T-helper 1 cell treated with Interleukin-12 subunit alpha and Interleukin-12 subunit beta and Interleukin-4 antibody, amounts not matched to agents 30 μg/mL and 1 μg/mL, for 36 hours (primary cell): ENCODE results near the gene ZNF24.

ENCODE experiments used
- H3K27ac Mint-ChIP-seq: one replicate; pipeline ENCODE4 v1.8.0; 2021; ENCODE audit warnings: mild to moderate bottlenecking, mixed read lengths
- H3K27me3 Mint-ChIP-seq: one replicate; pipeline ENCODE4 v1.8.0; 2021; ENCODE audit warnings: low read depth, mixed read lengths
- H3K36me3 Mint-ChIP-seq: one replicate; pipeline ENCODE4 v1.8.0; 2021; ENCODE audit warnings: low read depth, mixed read lengths
- H3K4me1 Mint-ChIP-seq: one replicate; pipeline ENCODE4 v1.8.0; 2021; ENCODE audit warnings: low read depth, mixed read lengths
- H3K4me3 Mint-ChIP-seq: one replicate; pipeline ENCODE4 v1.8.0; 2021; ENCODE audit warnings: mild to moderate bottlenecking, moderate library complexity, mixed read lengths
- H3K9me3 Mint-ChIP-seq: one replicate; pipeline ENCODE4 v1.8.0; 2021; ENCODE audit warnings: mixed read lengths

The ZNF24 gene

DNA sequence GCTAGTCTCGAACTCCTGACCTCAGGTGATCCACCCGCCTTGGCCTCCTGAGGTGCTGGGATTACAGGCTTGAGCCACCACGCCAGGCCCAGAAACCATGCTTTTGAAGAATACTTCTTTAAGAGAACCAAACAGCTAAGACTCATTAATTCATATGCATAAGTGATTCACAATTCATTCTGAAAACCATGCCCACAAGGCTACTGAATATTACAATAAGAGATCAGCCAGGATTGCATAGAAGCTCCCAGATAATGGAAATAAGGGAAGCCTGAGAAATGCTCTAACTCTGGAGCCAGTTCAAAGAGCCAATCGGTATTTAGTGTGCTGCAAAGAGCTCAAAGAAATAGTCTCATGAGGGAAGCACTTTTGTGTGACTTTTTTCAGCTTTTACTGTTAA lies 30.5 kb upstream of the ZNF24 start:
- Mint-ChIP-seq H3K4me1 (peaks cover 8% of the 10 kb centered on the region), H3K9me3 (no peaks in the 10 kb centered on the region), H3K4me3 (no peak overlapping the region), H3K27ac (no peak overlapping the region), H3K27me3 (peaks cover 20% of the 10 kb centered on the region), H3K36me3 (no peaks in the 10 kb centered on the region)

DNA sequence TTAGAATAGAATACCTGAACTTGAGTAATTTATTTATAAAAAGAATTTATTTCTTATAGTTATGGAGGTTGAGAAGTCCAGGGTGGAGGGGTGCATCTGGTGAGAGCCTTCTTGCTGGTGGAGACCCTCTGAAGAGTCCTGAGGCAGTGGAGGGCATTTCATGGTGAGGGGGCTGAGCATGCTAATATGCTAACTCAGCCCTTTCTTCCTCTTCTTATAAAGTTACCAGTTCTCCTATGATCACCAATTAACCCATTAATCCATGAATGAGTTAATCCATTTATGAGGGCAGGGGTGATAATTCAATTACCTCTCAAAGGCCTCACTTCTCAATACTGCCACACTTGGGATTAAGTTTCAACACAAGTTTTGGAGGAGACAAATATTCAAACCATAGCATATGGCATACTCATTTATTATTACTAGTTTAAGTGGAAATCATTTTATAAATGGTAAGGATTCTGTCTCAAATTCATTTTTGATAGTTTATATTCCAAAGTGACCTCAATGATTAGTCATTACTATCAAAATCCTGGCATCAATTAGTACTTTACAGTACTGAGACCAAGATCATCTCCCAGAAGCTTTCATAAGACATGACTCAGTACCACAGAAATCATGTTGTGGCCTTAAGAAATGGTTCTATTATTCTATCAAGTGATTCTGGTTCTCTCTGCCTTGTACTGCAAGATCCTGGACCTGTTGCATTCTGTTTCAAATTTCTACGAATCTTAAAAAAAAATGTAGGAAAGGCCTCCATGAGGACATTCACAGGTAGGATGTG lies 27.4 kb upstream of the ZNF24 start:
- Mint-ChIP-seq H3K27me3 (no peaks in the 10 kb centered on the region), H3K4me1 (peaks cover 3% of the 10 kb centered on the region), H3K27ac (no peak overlapping the region), H3K36me3 (no peaks in the 10 kb centered on the region), H3K4me3 (no peak overlapping the region), H3K9me3 (no peaks in the 10 kb centered on the region)

DNA sequence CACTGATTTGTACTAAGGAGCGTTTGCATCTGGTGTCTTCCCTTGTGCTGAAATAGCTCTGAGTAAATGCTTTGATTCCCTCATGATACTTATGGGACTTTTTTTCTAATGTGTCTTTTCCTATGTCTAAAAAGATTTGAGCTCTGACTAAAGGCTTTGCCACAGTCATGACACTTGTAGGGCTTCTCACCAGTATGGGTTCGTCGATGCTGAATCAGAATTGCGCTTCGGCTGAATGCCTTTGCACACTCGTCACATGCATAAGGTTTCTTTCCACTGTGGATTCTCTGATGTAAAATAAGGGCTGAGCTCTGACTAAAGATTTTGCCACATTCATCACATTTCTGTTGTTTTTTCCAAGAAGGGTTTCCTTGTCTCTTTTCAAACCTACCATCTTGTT lies 24.9 kb upstream of the ZNF24 start:
- no peak overlapping the region for H3K4me3 Mint-ChIP-seq
- no peaks in the 10 kb centered on the region for H3K4me1 Mint-ChIP-seq
- no peak overlapping the region for H3K27ac Mint-ChIP-seq
- no peaks in the 10 kb centered on the region for H3K36me3 Mint-ChIP-seq
- H3K27me3 Mint-ChIP-seq: peaks cover 9% of the 10 kb centered on the region
- H3K9me3 Mint-ChIP-seq: no peaks in the 10 kb centered on the region

DNA sequence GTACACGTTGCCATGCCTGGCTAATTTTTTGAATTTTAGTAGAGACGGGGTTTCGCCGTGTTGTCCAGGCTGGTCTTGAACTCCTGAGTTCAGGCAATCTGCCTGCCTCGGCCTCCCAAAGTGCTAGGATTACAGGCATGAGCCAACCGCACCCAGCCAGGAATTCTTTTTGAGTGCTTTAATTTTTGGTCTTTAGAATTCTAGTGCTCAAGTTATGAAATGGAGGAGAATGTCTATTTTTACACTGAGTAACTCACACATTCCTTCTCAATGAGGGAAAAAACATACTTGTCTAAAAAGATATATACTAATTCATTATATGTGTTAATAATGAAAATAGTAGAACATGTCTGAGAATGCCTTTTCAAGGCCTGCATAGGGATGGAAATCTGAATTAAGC lies 24.4 kb upstream of the ZNF24 start:
- H3K27ac Mint-ChIP-seq: no peak overlapping the region
- peaks cover 9% of the 10 kb centered on the region for H3K27me3 Mint-ChIP-seq
- no peak overlapping the region for H3K4me3 Mint-ChIP-seq
- no peaks in the 10 kb centered on the region for H3K9me3 Mint-ChIP-seq
- no peaks in the 10 kb centered on the region for H3K36me3 Mint-ChIP-seq
- H3K4me1 Mint-ChIP-seq: no peaks in the 10 kb centered on the region

DNA sequence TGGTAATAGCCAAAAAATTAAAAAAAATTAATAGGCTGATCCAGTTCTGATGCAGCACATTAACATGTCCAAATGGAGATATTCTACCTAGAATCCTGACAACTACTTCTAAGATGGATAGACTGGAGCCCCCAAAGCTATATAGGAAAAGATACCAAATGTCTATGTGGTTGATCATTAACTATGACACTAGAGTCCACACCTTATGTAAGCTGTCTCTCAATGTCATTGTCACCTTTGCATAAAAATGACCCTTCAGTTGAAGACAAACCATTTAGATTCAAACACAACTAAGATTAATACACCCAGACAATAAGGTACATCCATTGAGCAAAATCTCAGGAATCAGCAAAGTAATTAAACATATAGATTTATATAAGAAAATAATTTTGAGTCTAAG lies 18.3 kb upstream of the ZNF24 start:
- H3K27ac Mint-ChIP-seq: no peak overlapping the region
- no peak overlapping the region for H3K4me3 Mint-ChIP-seq
- H3K4me1 Mint-ChIP-seq: no peaks in the 10 kb centered on the region
- peaks cover 13% of the 10 kb centered on the region for H3K27me3 Mint-ChIP-seq
- H3K9me3 Mint-ChIP-seq: no peaks in the 10 kb centered on the region
- H3K36me3 Mint-ChIP-seq: no peaks in the 10 kb centered on the region

DNA sequence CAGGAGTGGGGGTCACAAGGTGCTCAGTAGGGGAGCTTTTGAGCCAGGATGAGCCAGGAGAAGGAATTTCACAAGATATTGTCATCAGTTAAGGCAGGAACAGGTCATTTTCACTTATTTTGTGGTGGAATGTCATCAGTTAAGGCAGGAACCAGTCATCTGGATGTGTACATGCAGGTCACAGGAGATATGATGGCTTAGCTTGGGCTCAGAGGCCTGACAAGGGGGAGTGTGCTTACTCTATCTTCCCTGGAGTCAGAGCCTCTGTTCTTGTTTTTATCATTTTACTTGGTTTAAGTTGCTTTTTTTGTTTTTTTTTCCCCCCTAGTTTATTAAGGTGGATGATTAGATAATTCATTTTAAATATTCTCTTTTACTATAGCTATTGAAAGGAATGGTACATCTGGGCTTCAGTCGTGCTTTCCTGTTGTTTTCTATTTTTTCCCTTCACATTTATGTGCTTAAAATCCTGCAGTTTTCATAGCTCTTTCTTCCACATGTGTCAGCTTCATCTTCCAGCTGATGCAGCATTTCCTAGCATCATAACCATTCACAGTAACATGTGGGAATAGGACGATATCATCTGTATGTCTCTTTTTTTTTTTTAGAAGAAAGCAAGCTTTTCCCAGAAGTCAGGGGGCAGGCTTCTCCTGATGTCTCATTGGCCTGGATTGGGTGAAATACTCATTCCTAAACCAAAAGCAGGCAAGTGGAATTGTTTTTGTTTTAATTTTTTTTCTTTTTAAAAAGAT lies 17.5 kb upstream of the ZNF24 start:
- Mint-ChIP-seq H3K36me3 (no peaks in the 10 kb centered on the region), H3K27ac (no peak overlapping the region), H3K27me3 (peaks cover 13% of the 10 kb centered on the region), H3K9me3 (no peaks in the 10 kb centered on the region), H3K4me1 (no peaks in the 10 kb centered on the region), H3K4me3 (no peak overlapping the region)

DNA sequence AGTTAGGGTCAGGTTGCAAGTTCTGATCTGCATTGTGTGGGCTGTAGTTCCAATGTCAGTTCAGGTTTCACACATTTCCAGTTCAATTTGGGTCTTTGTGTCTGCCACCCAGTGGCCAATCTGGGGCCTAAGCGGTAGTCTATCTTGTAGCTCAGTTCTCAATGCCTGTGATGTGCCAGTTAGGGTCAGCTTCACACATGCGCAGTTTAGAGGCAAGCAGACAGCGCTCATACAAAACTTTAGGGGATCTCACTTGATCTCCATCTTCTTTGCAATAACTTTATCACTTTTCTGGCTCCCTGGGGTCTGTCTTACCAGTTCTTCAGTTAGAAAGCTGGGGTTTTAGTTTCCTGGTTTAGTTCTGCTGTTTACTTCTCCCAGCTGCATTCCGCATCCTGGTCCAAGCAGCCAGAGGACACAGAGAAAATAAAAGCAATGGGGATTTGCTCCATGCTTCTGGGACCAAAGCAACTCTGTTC lies 11.0 kb upstream of the ZNF24 start:
- Mint-ChIP-seq H3K36me3 (no peaks in the 10 kb centered on the region), H3K27me3 (no peaks in the 10 kb centered on the region), H3K4me3 (no peak overlapping the region), H3K4me1 (peaks cover 4% of the 10 kb centered on the region), H3K9me3 (peaks cover 6% of the 10 kb centered on the region), H3K27ac (no peak overlapping the region)

DNA sequence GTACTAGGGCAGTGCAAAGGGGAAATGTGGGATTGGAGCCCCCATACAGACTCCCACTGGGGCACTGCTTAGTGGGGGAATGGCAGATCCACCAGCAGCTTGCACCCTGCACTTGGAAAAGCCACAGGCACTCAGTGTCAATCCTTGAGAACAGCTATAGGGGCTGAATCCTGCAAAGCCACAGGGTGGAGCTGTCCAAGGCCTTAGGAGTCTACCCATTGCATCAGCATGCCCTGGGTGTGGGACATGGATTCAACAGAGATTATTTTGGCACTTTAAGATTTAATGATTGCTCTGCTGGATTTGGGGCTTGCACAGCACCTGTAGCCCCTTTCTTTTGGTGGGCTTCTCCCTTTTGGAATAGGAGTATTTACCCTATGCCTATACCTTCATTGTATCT lies 8.6 kb upstream of the ZNF24 start:
- Mint-ChIP-seq H3K4me1 (peaks cover 4% of the 10 kb centered on the region), H3K27me3 (no peaks in the 10 kb centered on the region), H3K27ac (no peak overlapping the region), H3K9me3 (peaks cover 6% of the 10 kb centered on the region), H3K36me3 (no peaks in the 10 kb centered on the region), H3K4me3 (no peak overlapping the region)

DNA sequence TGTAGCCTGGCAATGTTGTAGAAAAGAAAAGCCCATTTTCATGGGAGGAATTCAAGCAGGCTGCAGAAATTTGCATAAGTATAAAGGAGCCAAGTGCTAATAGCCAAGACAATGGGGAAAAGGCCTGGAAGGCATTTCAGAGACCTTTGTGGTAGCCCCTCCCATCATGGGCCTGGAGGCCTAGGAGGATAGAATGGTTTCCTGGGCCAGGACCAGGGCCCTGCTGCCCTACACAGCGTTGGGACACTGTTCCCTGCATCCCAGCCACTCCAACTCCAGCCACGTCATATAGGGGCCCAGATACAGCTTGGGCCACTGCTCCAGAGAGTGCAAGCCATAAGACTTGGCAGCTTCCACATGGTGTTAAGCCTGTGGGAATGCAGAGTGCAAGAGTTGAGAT lies 8.1 kb upstream of the ZNF24 start:
- Mint-ChIP-seq H3K36me3 (no peaks in the 10 kb centered on the region), H3K4me1 (peaks cover 6% of the 10 kb centered on the region), H3K27me3 (no peaks in the 10 kb centered on the region), H3K9me3 (peaks cover 6% of the 10 kb centered on the region), H3K4me3 (no peak overlapping the region), H3K27ac (no peak overlapping the region)

DNA sequence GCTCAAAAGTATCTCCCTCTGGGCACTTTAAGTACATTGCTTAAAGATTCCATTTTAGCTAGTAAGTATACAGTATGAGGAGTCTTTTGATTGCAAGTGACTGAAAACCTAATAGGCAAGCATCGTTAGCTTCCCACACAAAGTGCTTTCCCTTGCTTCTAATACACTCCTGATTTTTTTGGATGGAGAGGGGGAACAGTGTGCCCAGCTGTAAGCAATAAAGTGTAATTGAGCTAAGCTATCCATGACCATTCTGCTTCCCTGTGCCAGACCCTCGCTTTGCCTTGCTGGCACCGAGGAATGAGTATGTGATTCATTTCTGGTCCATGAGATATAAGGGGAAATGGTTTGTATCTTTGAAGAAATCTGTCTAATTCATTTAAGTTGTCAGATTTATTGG lies 3.8 kb upstream of the ZNF24 start:
- no peaks in the 10 kb centered on the region for H3K27me3 Mint-ChIP-seq
- H3K9me3 Mint-ChIP-seq: peaks cover 6% of the 10 kb centered on the region
- no peak overlapping the region for H3K4me3 Mint-ChIP-seq

DNA sequence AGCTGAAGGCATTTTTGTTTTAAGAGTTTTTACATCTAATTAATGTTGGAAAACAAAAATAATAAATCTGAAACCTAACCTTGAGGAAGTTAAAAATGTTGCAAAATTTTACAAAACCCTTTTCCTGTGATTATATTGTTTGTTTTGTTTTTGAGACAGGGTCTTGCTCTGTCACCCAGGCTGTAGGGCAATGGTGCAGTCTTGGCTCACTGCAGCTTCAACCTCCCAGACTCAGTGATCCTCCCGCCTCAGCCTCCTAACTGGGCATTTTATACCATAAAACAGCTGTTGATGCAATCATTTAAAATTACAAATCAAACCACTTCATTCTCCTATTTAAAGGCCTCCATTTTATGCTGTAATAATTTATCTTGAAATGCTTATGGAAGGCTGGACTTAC lies 1.7 kb upstream of the ZNF24 start:
- H3K27me3 Mint-ChIP-seq: no peaks in the 10 kb centered on the region
- H3K4me1 Mint-ChIP-seq: peaks cover 21% of the 10 kb centered on the region
- H3K36me3 Mint-ChIP-seq: peaks cover 3% of the 10 kb centered on the region
- no peak overlapping the region for H3K27ac Mint-ChIP-seq
- no peaks in the 10 kb centered on the region for H3K9me3 Mint-ChIP-seq
- no peak overlapping the region for H3K4me3 Mint-ChIP-seq

More for the DNA sequence above, 3.8 kb upstream of the ZNF24 start:
- no peak overlapping the region for H3K27ac Mint-ChIP-seq
- peaks cover 14% of the 10 kb centered on the region for H3K4me1 Mint-ChIP-seq
- H3K36me3 Mint-ChIP-seq: peaks cover 3% of the 10 kb centered on the region

DNA sequence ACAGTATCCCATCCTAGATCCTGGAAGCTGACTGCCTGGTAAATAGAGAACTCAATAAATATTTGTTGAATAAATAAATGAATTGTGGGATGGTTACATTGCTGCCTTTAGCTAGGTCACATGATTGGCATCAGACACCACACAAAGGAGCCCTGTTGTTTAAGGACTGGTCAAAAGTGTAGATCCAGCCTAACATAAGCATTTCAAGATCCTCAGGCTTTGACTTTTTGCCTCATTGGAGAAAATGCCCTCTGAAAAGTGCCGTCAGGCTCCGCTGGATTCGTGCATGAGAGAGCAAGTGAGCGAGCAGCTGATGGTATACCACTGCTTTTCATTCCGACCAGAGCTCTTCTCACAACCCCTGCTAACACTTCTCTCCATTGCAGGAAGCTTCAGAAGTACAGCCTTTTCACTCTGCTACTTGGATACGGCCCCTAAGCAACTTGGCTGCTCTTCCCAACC lies 1.3 kb upstream of the ZNF24 start:
- Mint-ChIP-seq H3K36me3 (peaks cover 4% of the 10 kb centered on the region), H3K4me1 (peaks cover 21% of the 10 kb centered on the region), H3K27me3 (no peaks in the 10 kb centered on the region), H3K4me3 (no peak overlapping the region), H3K27ac (peak overlapping the region; percentile 59), H3K9me3 (no peaks in the 10 kb centered on the region)

DNA sequence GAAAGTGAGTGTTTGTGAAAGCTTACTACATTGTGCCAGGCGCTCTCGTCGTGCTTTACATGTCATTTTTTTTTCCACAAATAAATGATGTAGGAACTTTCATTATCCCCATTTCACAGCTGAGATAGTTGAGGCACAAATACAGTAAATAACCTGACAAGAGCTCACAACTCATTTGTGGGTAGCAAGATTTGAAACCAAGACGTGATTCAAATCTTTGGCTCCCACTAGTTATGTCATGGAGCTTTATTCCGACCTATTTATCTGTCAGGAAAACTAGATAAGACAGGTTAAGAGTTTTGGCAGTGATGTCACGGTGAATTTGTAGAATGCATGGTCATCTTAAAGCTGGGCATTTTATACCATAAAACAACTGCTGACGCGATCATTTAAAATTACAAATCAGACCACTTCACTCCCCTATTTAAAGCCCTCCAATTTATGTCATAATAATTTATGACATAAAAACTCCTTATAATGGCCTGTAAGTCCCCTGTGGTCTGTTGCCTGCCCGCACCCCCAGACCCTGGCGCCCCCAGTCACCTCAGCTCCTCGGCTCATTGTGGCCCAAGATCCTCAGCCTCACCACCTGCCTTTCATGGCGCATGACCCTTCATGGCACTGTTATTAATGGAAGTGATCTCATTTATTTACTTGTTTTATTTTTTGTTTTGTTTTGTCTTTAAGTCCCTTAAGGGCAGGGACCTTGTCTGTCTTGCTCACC lies 678 bp upstream of the ZNF24 start:
- Mint-ChIP-seq H3K36me3 (peaks cover 10% of the 10 kb centered on the region), H3K27me3 (no peaks in the 10 kb centered on the region), H3K4me1 (peaks cover 23% of the 10 kb centered on the region), H3K4me3 (peak overlapping the region; percentile 93), H3K9me3 (no peaks in the 10 kb centered on the region), H3K27ac (peak overlapping the region; percentile 89)

DNA sequence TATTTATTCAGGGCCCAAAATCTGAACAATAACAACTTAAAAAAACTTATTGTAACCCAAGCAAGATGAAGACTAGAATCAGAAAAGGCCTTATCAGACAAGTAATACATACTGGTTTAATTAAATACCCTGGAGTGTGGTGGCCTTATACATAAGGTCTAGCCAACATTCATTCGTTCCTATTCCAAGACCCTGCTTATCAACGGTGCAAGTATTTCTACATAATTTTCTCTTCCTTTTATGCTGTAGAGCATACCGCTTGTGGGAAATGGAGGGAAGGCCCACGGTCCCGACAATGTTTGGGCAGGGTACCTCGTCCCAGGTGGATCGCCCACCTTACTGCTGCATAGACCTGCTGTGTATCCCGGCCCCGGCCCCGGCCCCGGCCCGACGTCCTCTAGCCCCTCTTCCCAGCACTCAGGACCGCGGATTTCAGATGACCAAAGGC lies 708 bp downstream of the ZNF24 start:
- Mint-ChIP-seq H3K9me3 (no peaks in the 10 kb centered on the region), H3K36me3 (peaks cover 24% of the 10 kb centered on the region), H3K27me3 (no peaks in the 10 kb centered on the region), H3K4me3 (peak overlapping the region; percentile 93), H3K4me1 (peaks cover 24% of the 10 kb centered on the region), H3K27ac (peak overlapping the region; percentile 89)
